Natural killer cell (primary cell): ENCODE measurements around the gene HBB. TPM values are rescaled to one million over a fixed set of nuclear protein-coding genes. Genes with fewer than 3 reads are reported as not detected.

Experiments
- ATAC-seq, 3 donors: fragments of 150-1000 bp in 2 of 3; fragments of 200-7000 bp in 1 of 3; cut with Tn5 transposase; 1 replicate in 1 of 3; 2 replicates in 2 of 3; pipeline ENCODE4 v1.10.0; 2021; ENCODE audit warnings: mild to moderate bottlenecking in 2 of 3, moderate library complexity in 2 of 3
- DNase-seq, 2 donors: peaks; one replicate each; pipeline versions ENCODE4 v3.0.0 to v3.0.0-alpha.2; 2013 to 2021; ENCODE audit warnings: mixed read lengths in 1 of 2
- H3K27ac ChIP-seq: one replicate; pipeline ENCODE4 v1.5.1; 2013; ENCODE audit warnings: mild to moderate bottlenecking, low read length
- H3K27me3 ChIP-seq: one replicate; pipeline ENCODE4 v1.6.1; 2013; ENCODE audit warnings: low read length; ENCODE audit not compliant: control insufficient read depth, insufficient read depth
- H3K36me3 ChIP-seq: one replicate; pipeline ENCODE4 v1.6.1; 2013; ENCODE audit warnings: low read length; ENCODE audit not compliant: control insufficient read depth, insufficient read depth
- H3K4me1 ChIP-seq: one replicate; pipeline ENCODE4 v1.6.1; 2013; ENCODE audit warnings: low read length; ENCODE audit not compliant: control insufficient read depth, insufficient read depth
- H3K4me3 ChIP-seq: one replicate; pipeline ENCODE4 v1.5.1; 2013; ENCODE audit warnings: low read length
- H3K9me3 ChIP-seq: one replicate; pipeline ENCODE4 v1.6.1; 2013; ENCODE audit warnings: low read length; ENCODE audit not compliant: control insufficient read depth, insufficient read depth
- H3K27ac Mint-ChIP-seq, 2 donors: one replicate each; pipeline ENCODE4 v1.8.0; 2022; ENCODE audit warnings: mild to moderate bottlenecking in 2 of 2, mixed read lengths in 2 of 2, moderate library complexity in 1 of 2
- H3K27me3 Mint-ChIP-seq, 2 donors: one replicate each; pipeline ENCODE4 v1.8.0; 2022; ENCODE audit warnings: low read depth in 2 of 2, mixed read lengths in 2 of 2
- H3K36me3 Mint-ChIP-seq: one replicate; pipeline ENCODE4 v1.8.0; 2022; ENCODE audit warnings: mixed read lengths
- H3K4me1 Mint-ChIP-seq, 2 donors: one replicate each; pipeline ENCODE4 v1.8.0; 2022; ENCODE audit warnings: mixed read lengths in 2 of 2
- H3K4me3 Mint-ChIP-seq: one replicate; pipeline ENCODE4 v1.8.0; 2022; ENCODE audit warnings: mild to moderate bottlenecking, moderate library complexity, mixed read lengths
- H3K9me3 Mint-ChIP-seq, 2 donors: one replicate each; pipeline ENCODE4 v1.8.0; 2022; ENCODE audit warnings: mixed read lengths in 2 of 2
- WGBS: methylation state at CpG from one replicate; pipeline ENCODE4 v1.1.7; 2013; ENCODE audit warnings: missing lambda C conversion rate; ENCODE audit not compliant: insufficient coverage; 5-methylcytosine and 5-hydroxymethylcytosine counted together
- intact Hi-C: fragments of 100-400 bp; cut with micrococcal nuclease; formaldehyde crosslinking; loops from one replicate; pipeline ENCODE4 v1.14.2; 2022
- total RNA-seq, 4 donors: library from RNA; stranded (reverse); fragments of 120-200 nt in 1 of 4; gene quantifications; one replicate each; pipeline versions ENCODE4 v1.2.3 to v1.2.4, GENCODE V29; 2013 to 2022
- TF ChIP-seq, protein P1 (sequence below): fragments of 200-600 bp; IDR thresholded peaks from one replicate; pipeline ENCODE4 v1.8.0; 2022; ENCODE audit warnings: antibody characterized with exemption

Gene HBB
- total RNA-seq, 3 donors from 2014 or later (not counting 1 experiment from before 2014, with no cell fraction given): 2.6 to 10.6 TPM; not detected in 1

DNA sequence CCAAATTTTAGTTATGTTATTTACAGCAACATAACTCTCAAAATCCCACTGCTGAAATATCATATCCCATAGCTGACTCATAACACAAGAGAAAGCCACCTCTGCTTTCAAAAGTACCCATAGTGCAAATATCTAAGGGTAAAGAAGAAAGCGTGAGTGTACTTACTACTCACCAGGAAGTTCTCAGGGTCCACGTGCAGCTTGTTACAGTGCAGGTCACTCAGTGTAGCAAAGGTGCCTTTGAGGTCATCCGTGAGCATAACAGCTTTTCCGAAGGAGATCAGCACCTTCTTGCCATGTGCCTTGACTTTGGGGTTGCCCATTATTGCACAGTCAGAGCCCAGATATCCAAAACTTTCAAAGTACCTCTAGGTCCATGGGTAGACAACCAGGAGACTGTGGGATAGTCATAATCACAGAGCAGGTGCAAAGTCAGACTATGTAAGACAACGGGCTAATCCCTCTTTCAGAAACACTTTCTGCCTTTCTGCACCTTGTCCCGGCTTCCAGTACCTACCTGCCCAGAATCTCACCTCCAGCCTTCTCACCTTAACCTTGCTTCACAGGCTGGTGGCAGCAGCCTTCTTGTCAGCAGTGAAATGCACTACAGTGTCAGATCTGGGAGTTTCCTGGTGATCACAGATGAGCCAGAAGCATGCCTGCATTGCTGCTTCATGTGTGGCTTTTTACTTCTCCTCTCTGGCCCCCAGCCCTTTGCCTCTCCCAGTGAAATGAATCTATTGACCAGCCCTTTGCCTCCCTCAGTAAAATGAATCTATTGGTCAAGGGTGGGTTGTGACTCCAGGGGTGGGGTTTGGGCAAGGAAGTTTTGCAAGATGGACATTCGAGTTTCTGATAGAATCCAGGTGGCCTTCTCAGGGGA is 16.3 kb upstream of the HBB start:
- no peak overlapping the region for H3K4me3 Mint-ChIP-seq
- H3K4me1 Mint-ChIP-seq: no peaks in the 10 kb centered on the region
- H3K27ac ChIP-seq: no peak overlapping the region
- peaks cover 0 to 3% of the 10 kb centered on the region in 2 donors for H3K27me3 Mint-ChIP-seq
- no peaks in the 10 kb centered on the region for H3K9me3 Mint-ChIP-seq
- H3K27ac Mint-ChIP-seq: no peak overlapping the region
- DNase-seq (no peak), ATAC-seq (no peak)
- H3K27me3 ChIP-seq: no peaks in the 10 kb centered on the region
- no peaks in the 10 kb centered on the region for H3K4me1 ChIP-seq
- no peaks in the 10 kb centered on the region for H3K36me3 ChIP-seq
- WGBS: 76% methylated on average over 7 of the region's 7 CpGs
- H3K9me3 ChIP-seq: no peaks in the 10 kb centered on the region
- H3K4me3 ChIP-seq: no peak overlapping the region
- H3K36me3 Mint-ChIP-seq: no peaks in the 10 kb centered on the region
- intact Hi-C loops: no loop called here
- TF ChIP-seq, protein P1, sequence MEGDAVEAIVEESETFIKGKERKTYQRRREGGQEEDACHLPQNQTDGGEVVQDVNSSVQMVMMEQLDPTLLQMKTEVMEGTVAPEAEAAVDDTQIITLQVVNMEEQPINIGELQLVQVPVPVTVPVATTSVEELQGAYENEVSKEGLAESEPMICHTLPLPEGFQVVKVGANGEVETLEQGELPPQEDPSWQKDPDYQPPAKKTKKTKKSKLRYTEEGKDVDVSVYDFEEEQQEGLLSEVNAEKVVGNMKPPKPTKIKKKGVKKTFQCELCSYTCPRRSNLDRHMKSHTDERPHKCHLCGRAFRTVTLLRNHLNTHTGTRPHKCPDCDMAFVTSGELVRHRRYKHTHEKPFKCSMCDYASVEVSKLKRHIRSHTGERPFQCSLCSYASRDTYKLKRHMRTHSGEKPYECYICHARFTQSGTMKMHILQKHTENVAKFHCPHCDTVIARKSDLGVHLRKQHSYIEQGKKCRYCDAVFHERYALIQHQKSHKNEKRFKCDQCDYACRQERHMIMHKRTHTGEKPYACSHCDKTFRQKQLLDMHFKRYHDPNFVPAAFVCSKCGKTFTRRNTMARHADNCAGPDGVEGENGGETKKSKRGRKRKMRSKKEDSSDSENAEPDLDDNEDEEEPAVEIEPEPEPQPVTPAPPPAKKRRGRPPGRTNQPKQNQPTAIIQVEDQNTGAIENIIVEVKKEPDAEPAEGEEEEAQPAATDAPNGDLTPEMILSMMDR: no peak

DNA sequence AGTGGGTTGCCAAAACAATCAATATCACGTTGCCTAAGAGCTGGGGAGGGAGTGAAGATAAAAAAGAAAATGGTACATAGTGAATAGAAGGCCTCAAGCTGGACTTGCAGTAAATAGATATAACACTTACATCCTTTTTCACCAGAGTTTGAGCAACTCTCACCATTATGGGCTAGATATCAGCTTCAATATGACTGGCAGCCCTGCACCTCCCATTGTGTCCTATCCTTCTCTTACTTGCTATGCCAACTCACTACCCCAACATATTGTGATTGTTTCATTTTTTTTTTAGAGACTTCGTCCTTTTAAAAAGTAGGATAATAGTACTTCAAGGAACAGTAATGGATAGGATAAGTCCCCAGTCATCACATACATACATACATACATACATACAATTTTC is 15.3 kb upstream of the HBB start:
- Mint-ChIP-seq H3K27ac (no peak overlapping the region), H3K4me1 (no peaks in the 10 kb centered on the region), H3K36me3 (no peaks in the 10 kb centered on the region), H3K4me3 (no peak overlapping the region), H3K9me3 (no peaks in the 10 kb centered on the region), H3K27me3 (peaks cover 0 to 6% of the 10 kb centered on the region in 2 donors)
- intact Hi-C loops: no loop called here
- ATAC-seq (no peak), DNase-seq (no peak)
- Histone ChIP-seq H3K9me3 (no peaks in the 10 kb centered on the region), H3K4me1 (no peaks in the 10 kb centered on the region), H3K36me3 (no peaks in the 10 kb centered on the region), H3K27ac (no peak overlapping the region), H3K4me3 (no peak overlapping the region), H3K27me3 (no peaks in the 10 kb centered on the region)
- WGBS: 78% methylated on average over 1 of the region's 2 CpGs
- TF ChIP-seq, protein P1: no peak

DNA sequence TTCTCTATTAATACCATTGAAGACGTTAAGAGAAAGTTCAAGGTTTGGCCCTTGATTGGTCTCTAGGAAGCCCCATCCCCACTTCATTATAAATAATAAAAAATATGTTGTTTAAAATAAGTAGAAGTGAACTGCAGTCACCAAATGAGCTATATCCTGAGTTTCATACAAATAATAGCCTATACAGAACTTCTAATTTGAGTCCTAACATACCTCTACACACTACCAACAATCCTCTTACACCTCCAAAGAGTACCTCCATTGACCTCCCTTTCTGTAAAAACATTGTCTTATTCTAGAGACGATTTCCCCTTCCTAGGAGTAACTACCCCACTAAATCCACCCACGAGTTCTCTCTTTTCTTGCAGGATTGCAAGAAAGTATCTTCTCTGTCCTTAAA is 14.6 kb upstream of the HBB start:
- no peak for ATAC-seq
- no peaks in the 10 kb centered on the region for H3K4me1 Mint-ChIP-seq
- 58% methylated on average over 2 of the region's 3 CpGs for WGBS

More for the DNA sequence above, 14.6 kb upstream of the HBB start:
- no peak overlapping the region for H3K4me3 ChIP-seq
- intact Hi-C loops: no loop called here
- no peaks in the 10 kb centered on the region for H3K4me1 ChIP-seq
- peaks cover 0 to 6% of the 10 kb centered on the region in 2 donors for H3K27me3 Mint-ChIP-seq
- no peaks in the 10 kb centered on the region for H3K9me3 Mint-ChIP-seq
- no peaks in the 10 kb centered on the region for H3K36me3 ChIP-seq
- no peak for DNase-seq
- H3K27ac Mint-ChIP-seq: no peak overlapping the region
- H3K27ac ChIP-seq: no peak overlapping the region
- no peak overlapping the region for H3K4me3 Mint-ChIP-seq
- no peaks in the 10 kb centered on the region for H3K9me3 ChIP-seq
- H3K27me3 ChIP-seq: no peaks in the 10 kb centered on the region
- TF ChIP-seq, protein P1: no peak
- H3K36me3 Mint-ChIP-seq: no peaks in the 10 kb centered on the region
